ENCODE results near the gene ESAM.

Gene ESAM

GRCh38 chr11:124737638-124738305 is 24.3 kb downstream of the ESAM start:
- H3K4me3 ChIP-seq (ENCODE audit: low read depth, low read length), result no peak overlapping the region

DNA sequence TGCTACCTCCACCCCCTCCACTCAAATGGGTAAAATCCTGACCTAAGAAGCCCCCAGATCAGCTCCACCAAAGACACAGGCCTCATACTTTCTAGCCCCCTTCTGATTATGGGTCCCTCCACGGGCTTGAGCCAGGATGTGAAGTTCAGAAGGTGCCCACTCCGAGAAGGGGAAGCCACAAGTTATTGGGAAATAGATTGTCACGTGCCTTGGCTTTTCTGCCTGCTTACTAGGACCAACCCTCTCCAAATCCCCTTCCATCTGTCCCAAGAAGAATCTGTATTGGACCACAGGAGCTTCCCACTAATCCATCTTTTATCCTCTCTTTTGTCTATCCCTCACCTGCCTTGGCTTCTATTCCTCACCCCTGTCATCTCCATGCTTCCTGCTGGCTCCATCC is 25.4 kb downstream of the ESAM start:
- H3K4me3 ChIP-seq (ENCODE audit: low read depth, low read length), result no peak overlapping the region

DNA sequence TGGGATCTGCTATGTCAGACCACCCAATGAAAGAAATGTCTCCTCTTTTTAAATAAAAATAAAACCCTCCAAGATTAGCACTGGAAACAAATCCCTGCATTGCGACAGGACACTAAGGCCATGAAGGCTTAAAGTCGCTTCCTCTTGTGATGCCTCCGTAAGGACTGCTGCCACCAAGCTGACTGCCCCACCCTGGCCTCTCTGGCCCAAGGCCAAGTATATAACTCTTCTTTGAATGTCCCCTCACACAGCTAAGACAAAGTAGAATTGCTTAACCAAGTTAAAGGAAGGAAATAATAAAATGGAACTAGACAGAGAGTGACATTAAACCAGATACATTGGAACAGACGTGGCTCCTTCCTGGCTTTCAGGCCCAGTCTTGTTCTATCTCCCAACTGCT is 29.9 kb downstream of the ESAM start:
- no peak overlapping the region for H3K4me3 ChIP-seq (ENCODE audit: low read depth, low read length)

DNA sequence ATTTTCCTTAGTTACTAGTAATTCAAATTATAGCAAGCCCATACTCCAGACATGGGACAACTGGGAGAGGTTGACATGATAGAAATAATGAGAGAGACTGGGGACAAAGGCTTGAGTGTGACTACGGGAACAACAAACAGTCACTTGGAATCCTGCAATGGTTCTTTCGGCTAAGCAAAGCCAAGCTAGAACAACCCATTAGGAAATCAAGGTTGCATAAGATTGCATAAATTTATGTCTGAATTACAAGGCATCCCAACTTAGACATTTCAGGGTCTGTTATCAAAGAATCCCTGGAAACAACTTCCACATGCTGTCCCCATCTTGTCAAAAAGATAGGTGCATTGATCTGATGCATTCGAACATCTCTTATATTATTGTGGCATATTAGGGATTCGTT is 32.5 kb downstream of the ESAM start:
- H3K4me3 ChIP-seq (ENCODE audit: low read depth, low read length), result no peak overlapping the region

DNA sequence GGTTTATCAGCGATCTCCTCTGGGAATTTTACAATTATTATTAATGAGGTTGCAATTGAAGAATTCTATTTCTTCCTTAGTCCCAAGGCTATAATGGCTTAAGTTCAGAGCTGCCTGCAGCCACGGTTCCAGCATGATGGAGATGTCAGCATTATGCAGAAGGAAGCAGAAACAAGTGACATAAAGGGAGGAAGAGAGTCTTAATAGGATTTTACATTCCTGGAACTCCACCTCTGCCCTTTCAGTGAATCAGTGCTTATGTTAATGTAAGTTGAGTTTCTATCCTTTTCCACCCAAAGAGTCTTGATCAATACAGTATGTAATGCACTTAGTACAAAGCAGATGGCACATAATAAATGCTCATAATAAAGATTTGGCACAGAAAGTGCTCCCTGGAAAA is 34.0 kb downstream of the ESAM start:
- H3K4me3 ChIP-seq (ENCODE audit: low read depth, low read length), result no peak overlapping the region

- H3K4me3 ChIP-seq (ENCODE audit: low read depth, low read length), result no peak overlapping the region
These were observed 34.6 kb downstream of the ESAM start for GRCh38 chr11:124727474-124727873.

- H3K4me3 ChIP-seq (ENCODE audit: low read depth, low read length), result no peak overlapping the region
These were observed 36.4 kb downstream of the ESAM start for GRCh38 chr11:124725719-124726105.

DNA sequence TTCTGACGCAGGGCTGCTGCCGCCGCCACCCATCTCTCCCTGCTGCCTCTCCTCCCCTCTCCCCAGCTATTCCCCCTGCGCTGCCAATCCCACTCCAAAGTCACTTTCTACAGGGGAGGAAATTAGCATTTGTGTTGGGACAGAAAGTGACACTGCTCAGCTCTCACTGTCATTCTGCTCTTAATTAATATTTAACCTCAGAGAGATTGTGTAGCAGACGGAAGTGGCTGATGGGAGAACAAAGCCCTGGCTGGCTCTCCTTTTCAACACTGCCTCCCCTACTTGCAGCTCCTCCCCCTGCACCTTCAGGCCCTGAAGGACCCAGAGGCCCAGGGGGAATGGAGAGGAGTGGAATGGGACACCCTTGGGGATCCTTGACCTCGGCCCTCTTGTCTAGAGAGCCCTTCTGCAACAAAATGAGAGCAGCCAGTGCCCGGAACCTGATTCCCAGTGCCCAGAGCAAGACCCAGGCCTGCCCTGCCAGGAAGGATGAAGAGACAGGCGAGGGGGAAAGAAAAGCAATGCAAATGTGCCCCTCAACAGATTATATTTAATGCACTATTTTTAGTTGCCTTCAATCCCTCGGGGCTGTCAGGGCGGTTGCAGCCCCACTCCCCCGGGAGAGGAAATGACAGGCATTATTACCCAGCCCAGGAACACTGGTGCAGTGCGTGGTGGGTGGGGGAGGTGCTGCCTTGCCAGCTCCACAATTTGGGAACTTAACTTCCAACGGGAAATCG is 36.9 kb downstream of the ESAM start:
- H3K4me3 ChIP-seq (ENCODE audit: low read depth, low read length), result no peak overlapping the region

- no peak overlapping the region for H3K4me3 ChIP-seq (ENCODE audit: low read depth, low read length)
These were observed 39.9 kb downstream of the ESAM start for GRCh38 chr11:124722176-124722575.

DNA sequence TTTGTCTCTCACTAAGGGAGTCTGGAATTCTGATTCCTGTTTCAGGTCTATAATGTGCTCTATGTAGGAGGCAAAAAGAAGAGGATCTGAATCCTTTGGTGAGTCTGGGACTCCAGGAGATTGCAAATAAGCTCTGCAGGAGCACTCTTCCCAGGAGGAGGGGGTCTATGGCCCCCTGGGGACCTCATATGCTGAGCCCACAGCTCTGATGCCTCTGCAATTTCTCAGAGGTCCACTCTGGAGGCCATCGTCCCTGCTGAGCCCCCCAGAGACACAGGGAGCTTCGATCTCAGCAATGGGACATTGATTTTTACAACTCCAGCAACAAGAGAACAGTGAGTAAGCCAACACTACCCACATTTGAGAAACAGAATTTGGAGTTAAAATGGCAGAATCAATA is 42.6 kb downstream of the ESAM start:
- no peak overlapping the region for H3K4me3 ChIP-seq (ENCODE audit: low read depth, low read length)

DNA sequence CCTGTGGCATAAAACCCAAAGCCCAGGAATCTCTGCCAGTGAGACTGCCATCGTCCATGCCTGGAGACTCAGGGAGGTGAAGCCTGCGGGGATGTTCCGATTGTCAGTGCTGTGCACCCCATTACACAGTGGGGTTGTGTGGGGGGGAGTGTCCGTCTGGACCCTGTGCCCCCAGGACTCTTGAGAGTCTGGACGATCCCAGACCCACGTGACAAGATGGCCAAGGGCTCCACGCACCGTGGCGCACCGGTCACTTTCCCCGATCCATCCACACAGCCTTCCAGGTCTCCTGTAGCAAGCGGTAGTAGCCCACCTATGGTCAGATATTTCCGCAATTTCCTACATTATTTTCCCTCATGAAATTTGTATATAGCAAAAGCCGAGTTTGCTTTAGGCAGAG is 43.3 kb downstream of the ESAM start:
- H3K4me3 ChIP-seq (ENCODE audit: low read depth, low read length), result no peak overlapping the region

DNA sequence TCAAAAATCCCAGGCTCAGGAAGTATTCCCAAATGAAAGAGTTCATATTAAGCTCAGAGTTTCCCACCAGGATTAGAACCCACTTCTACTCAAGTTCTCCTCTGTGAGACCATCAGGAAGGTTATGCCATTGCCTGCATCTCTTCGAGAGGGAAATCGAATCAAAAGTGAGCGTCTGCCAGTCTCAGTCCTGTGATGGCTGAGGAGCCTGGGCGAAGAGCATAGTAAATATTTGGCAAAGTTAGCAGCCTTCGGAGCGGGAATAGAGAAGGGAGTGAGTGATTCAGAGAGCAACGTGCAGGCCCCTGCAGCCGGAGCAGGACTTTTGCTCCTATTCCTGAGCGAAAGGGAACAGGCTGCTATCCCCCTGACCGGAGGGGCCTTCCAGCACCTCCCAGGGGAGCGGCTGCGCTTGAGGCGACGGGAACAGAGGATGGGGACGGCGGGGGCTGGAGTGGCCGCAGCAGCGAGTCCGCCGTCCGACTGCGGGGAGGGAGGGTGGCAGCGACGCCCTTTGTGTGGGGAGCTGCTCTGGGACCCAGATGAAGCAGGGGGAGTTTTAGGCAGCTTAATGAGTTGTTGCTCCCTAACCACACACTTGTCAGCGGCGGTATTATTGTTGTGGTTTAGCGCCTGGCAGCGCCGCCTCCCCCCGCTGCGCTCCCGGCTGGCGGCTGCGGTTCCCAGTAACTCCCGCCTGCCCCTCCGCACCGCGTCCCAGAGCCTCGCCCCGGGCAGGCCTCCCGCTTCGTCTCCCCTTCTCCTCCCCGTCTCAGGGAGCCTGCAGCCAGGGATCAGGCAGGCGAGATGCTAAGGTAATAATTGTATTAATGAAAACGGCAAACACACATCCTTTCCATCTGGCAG is 44.1 kb downstream of the ESAM start:
- peak overlapping the region; percentile 30 for H3K4me3 ChIP-seq (ENCODE audit: low read depth, low read length)

- no peak overlapping the region for H3K4me3 ChIP-seq (ENCODE audit: low read depth, low read length)
These were observed 44.7 kb downstream of the ESAM start for GRCh38 chr11:124717421-124717785.

DNA sequence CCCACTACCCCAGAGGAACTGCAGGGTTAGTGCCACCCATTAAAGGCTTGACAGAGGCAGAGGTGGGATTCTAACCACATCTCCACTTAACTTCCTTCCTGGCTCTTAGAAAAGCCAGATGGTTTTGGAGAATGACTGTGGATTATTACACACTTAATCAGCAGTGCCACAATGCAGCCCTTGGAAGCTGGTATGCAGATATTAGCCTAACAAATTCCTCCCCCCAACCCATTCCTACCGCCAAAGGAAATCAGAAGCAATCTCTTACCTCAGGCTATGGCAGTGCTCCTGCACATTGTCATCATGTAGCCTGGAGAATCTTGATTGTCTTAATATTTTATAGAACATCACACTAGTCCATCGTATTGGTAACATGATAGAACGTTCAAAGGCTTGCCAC is 45.5 kb downstream of the ESAM start:
- no peak overlapping the region for H3K4me3 ChIP-seq (ENCODE audit: low read depth, low read length)

GRCh38 chr11:124712392-124712791 is 49.7 kb downstream of the ESAM start:
- no peak overlapping the region for H3K4me3 ChIP-seq (ENCODE audit: low read depth, low read length)

- H3K4me3 ChIP-seq (ENCODE audit: low read depth, low read length), result no peak overlapping the region
These were observed 54.3 kb downstream of the ESAM start for GRCh38 chr11:124707829-124708228.

All from iPS-11a (cell line).